ENCODE measurements around the gene IRS4. TPM values are rescaled to one million over a fixed set of nuclear protein-coding genes. Genes with fewer than 3 reads are reported as not detected.
A peak's percentile ranks its signal among the peaks of the same experiment; 100 is the strongest.

IRS4 gene
- total RNA-seq, 1 donor from 2014 or later: not detected

DNA sequence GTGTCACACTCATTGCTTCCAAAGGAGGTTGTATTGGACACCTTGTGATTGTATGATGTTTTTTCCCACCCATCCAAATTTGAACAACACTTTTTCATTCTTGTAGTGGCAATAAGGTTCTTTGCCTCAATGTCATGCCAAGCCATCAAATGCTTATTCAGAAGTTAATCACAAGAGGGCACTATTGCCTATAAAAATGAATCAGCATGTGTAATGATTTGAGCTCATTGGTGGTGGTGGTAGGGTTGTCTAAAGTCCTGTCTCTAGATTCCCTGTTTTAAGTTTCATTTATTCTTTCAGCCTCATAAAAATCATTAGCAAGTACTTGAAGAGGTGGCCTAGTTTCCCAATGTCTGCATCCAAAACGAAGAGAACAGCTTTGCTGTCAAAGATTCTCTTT is 37.0 kb downstream of the IRS4 start:
- FAIRE-seq (no peak), DNase-seq (ENCODE audit: low read depth) (peak; percentile 45)
- Histone ChIP-seq H3K4me3 (ENCODE audit: low read depth, low read length) (no peak overlapping the region), H3K36me3 (ENCODE audit: control insufficient read depth, insufficient read depth, low read length) (no peaks in the 10 kb centered on the region), H3K27me3 (ENCODE audit: control insufficient read depth, insufficient read depth, low read length) (no peaks in the 10 kb centered on the region)
- TF ChIP-seq CTCF (IDR thresholded peaks at IDR 0.05; ENCODE audit: insufficient read depth, low read length, severe bottlenecking): peak; percentile 28

DNA sequence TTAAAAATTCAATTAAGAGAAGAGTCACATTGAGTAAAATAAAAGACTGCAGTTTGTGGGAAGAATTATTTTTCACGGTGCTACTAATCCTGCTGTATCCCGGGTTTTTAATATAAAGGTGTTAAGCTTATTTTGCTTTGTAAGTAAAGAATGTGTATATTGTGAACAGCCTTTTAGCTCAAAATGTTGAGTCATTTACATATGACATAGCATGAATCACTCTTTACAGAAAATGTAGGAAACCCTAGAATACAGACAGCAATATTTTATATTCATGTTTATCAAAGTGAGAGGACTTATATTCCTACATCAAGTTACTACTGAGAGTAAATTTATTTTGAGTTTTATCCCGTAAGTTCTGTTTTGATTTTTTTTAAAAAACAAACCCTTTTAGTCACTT is 39.7 kb downstream of the IRS4 start:
- Histone ChIP-seq H3K27me3 (ENCODE audit: control insufficient read depth, insufficient read depth, low read length) (no peaks in the 10 kb centered on the region), H3K4me3 (ENCODE audit: low read depth, low read length) (no peak overlapping the region), H3K36me3 (ENCODE audit: control insufficient read depth, insufficient read depth, low read length) (no peaks in the 10 kb centered on the region)
- DNase-seq (ENCODE audit: low read depth): peak; percentile 49
- TF ChIP-seq CTCF (IDR thresholded peaks at IDR 0.05; ENCODE audit: insufficient read depth, low read length, severe bottlenecking): no peak
- no peak for FAIRE-seq
